Nucleus accumbens (tissue), 56 donors: ENCODE data around the gene TMCC1.
"Not testable (repeated sequence)": the region's sequence is repeated elsewhere in the genome, so short reads cannot be mapped to it uniquely, and the experiment has no call there.

Source experiments
- DNase-seq, 56 donors: peaks; one replicate each; lab custom pipeline; 2025; lab: John Stamatoyannopoulos, UW

The TMCC1 gene

DNA sequence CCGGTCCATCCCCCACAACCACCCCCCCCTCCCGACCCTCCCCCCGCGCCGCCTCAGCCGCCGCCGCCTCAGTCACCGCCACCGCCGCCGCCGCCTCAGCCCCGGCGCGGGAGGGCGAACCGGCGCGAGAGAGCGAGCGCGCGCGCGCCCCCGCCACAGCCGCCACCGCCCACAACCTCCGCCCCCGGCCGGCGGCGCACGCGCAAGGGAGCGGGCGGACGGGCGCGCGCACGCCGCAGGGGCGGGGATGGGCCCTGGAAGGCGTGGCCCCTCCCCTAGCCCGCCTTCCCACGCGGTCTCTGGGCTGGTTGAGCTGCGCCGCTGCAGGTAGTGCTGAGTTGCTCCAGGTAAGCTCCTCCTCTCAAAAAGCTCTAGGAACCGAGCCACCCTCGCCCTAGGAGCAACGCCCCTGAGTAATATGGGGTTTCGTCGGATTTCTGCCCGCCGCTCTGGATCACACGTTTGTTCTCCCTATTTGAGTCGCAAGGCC lies at the start of gene TMCC1:
Gene TMCC1 (minus strand): TSS at position 131 of the 490 bp plus-strand sequence.
- DNase-seq: peak in 55 of 56 donors; percentile 12 to 90 (median 76)

DNA sequence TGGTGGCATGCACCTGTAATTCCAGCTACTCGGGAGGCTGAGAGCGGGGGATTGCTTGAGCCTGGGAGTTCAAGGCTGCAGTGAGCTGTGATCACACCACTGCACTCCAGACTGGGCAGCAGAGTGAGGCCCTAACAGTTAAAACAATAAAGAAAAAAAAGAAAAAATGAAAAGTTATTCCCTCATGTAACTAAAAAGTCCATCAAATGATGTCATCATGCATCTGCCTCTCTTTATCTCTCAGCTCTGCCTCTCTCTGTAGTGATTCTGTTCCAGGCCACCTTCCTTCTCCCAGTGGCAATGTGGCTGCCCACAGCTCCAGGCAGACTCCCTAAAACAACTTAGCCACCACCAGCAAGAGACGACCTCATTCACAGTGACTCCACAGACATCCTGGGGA lies 49.5 kb upstream of the TMCC1 start:
- DNase-seq: no peak

DNA sequence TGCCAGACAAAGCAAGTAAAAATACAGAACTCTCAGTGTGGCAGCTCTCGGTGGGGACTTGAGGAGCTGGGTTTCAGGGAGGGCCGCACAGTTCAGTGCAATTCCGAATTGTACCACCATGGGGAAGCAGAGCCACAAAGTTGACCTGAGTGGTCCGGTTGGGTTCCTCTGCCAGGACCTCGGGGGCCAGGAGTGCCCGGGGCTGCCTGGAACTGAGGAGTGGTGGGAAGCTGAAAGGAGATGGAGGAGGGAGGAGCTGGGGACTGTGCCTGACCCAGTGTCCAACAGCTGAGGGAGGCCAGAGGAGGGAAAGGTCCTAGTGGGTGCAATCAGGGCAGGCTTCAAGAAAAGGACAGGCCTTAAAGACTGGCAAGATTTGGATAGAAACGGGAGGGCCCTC lies 48.8 kb upstream of the TMCC1 start:
- peak in 51 of 56 donors; percentile 5 to 80 (median 39) for DNase-seq

DNA sequence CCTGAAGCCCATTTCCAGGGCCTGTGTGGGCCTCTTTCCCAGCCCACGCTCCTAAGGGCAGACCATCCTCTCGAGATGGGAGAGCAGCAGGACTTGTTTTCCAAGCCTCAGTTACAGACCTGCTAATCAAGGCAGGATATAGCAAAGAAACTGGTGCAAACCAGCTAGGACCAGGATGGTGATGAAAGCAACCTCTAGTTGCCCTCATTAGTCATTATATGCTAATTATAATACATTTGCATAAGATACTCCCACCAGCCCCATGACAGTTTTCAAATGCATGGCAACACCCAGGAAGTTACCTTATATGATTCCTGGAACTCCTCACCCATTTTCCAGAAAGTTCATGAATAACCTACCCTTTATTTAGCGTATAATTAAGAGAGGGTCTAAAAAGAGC lies 46.6 kb upstream of the TMCC1 start:
- DNase-seq: no peak

DNA sequence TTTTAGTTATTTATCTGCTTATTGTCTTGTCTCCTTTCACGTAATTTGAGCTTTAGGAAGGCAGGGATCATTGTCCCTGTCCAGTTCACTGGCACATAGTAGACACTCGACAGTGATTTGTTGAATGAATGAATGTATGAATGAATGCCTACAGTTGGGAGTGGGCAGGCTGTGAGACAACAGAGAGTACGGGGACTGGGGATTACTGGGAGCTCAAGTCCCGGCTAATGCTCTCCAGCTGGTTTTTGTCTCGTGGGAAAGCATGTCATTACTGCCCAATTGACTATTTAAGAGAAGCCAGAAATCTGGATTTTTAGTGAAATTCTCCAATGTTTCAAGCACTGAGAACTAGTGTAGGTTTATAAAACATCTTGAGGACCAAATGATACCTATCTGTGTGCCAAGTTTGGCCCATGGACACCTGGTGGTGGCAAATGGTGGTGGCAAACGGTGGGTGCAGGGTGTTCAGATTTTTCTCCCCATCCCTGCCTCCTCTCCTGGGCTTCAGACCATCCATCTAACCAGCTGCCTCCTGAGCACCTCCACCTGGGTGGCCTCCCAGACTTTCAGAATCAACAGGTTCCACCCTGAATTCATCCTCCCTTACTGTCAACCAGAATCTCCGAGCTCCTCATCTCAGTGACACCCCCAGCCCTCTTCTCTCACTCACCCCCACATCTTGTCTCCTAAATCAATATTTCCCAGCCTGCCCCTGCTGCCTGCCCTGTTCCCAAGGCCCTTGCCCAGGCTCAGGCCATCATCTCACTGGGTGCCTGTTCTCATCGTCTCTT lies 44.8 kb upstream of the TMCC1 start:
- no peak for DNase-seq

DNA sequence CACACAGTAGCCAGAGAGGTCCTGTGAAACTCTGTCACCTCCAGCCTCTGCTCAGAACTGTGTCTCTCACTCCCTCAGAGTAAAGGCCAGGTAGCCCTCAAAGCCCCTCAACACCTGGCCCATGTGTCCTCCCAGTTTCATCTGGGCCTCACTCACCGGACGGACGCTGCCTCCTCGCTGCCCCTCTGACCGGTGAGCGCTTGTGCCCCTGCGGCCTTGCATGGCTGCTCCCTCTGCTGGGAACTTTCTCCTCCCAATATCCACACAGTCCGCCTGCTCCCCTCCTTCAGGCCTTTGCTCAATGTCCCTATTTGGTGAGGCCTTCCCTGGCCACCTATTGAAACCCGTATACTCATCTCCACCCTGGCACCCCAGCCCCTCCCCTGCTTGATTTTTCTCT lies 44.2 kb upstream of the TMCC1 start:
- DNase-seq: no peak

DNA sequence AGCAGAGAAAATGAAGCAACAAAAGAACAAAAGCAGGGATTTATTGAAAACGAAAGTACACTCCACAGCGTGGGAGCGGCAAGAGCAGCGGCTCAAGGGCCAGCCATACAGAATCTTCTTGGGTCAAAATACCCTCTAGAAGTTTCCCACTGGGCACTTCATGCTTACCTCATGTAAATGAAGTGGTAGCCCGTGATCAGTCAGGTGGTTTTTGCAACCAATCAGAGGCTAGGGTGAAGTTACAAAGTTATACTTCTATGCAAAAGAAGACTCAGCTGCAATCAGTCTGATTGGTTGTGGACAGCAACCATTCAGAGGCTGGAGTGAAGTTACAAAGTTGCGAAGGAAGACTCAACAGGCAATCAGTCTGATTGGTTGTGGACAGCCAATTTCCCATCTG lies 43.2 kb upstream of the TMCC1 start:
- DNase-seq: peak in 37 of 56 donors; percentile 4 to 76 (median 21)

DNA sequence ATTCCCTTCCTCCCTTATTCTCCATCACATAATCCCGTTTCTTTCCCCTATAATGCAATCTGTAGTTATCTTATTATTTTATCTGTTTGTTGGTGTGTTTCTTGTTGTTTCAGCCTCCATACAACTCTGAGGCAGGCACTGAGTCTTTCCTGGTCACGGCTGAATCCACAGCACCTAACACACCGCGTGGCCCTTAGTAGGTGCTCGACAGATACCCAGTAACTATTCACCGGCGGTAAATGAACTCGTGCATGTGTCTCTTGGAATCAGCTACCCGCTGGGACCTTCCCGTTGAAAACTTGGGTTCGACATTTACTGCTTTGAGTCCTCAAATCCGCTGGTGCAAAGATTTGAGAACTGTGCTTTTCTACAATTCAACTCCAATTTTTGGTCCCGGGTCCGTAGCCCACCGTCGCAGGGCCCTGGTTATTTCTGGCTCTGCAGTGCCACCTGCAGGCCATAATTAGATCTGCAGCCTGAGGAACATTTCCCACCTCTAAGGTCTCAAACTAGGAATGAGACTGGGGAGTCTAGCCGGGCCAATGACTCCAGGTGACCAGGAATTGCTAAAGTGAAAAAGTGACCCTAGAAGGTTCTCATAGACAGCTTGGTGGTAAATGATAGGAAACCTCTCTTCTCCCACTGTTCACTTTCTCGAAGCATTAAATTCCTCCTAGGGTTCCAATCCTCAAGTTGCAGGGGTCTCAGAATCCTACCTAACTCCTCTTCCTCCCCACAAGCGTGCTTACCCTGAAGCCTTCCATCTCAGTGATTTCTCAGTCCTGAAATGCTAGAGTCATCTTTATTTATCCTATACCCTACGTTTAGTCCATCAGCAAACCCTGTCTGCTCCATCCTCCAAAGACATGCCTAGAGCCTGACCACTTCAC lies 41.0 kb upstream of the TMCC1 start:
- DNase-seq: peak in 26 of 56 donors; percentile 3 to 45 (median 12)

DNA sequence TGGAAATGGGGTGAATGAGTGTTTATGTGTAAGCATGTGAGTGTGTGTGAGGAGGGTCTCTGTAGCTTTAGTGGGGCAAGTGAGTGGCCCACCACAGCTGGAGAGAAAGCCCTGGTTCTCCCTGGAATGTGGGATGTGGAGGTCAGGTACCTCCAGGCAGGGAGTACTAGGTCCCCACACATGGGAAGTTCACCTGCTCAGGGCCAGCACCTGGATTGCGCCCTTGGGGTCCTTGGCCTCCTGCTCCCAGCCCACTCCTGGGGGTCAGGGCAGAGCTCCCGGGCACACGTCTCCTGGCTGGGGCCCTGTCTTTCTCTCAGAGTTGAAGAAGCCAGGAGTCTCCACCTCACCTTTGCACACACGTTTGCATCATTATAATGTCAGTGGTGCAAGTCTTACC lies 40.0 kb upstream of the TMCC1 start:
- no peak for DNase-seq

DNA sequence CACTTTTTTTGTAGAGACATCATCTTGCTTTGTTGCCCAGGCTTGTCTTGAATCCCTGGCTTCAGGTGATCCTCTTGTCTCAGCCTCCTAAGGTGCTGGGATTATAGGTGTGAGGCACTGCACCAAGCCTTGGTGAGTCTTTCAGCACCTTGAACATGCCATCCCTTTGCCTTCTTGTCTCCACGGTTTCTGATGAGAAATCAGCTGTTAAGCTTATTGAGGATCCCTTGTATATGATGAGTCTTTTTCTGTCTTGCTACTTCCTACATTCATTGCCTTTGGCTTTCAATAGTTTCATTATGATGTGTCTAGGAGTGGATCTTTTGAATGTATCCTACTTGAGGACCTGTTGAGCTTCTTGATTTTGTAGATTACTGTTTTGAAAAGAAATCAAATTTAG lies 35.9 kb upstream of the TMCC1 start:
- no peak for DNase-seq

DNA sequence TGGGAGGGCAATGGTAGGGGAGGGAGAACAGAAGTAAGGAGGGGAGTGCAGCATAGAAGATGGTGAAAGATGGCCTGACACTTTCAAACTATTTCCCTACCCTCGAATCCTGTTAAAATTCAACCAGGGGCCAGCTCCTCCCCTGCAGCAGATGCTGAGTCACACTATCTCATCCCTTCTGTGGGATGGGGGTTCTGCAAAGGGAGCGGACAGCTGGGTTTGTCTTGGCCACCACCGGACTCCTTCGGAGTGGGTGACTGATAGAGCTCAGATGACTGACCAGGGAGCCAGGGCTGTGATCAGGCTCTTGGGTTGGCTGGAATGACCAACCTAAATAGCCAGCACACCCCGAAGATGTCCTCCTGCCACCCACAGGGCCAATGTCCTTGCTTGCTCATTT lies 33.6 kb upstream of the TMCC1 start:
- DNase-seq: no peak

DNA sequence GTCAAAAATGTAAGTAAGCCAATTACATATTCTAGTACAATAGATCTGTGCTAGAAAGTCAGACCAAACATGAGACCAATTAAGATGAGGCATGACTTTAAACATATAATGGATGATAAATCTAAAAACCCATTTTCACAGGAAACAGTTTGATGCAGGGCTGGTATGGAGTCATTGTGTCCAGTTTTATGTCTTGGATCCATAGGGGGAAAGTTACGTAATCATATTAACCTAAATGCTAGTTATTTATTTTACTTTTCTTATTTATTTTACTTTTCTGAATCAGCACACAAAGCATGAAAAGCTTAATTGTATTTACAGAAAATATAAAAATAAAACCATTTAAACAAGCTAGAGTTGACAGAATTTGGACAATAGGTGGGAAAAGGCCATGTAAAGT lies 26.3 kb upstream of the TMCC1 start:
- DNase-seq: no peak

DNA sequence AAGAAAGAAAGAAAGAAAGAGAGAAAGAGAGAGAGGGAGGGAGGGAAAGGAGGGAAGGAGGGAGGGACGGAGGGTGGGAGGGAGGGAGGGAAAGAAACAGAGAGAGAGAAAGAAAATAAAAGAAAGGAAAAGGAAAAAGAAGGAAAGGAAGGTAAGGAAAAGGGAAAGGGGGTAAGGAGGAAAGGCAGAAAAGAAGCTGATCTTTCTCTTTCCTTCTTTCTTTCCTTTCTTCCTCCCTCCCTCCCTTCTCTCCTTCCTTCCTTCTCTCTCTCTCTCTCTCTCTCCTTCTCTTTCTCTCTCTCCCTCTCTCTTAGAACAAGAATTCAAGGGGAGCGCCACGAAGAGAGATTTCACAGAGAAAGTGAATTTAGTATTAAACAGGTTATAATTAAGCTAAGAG lies 25.8 kb upstream of the TMCC1 start:
- no peak for DNase-seq

DNA sequence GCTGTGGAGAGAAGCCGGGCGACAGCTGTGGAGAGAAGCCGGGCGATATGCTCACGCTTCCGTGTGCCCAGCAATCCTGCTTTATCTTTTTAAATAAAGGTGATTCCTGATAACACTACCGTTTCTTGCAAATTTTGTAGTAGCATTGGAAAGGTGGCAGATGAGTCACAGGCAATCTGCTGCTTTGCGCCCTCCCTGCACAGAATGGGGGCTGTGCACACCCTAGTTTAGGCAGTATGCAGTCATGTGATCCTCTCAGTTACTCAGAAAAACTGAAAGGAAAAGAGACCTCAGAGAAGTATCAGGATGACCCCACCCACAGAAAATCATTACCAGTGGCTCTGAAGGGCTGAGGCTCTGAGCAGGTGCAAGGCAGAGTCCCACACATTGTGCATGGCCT lies 24.9 kb upstream of the TMCC1 start:
- DNase-seq: peak in 20 of 56 donors; percentile 1 to 63 (median 22)

DNA sequence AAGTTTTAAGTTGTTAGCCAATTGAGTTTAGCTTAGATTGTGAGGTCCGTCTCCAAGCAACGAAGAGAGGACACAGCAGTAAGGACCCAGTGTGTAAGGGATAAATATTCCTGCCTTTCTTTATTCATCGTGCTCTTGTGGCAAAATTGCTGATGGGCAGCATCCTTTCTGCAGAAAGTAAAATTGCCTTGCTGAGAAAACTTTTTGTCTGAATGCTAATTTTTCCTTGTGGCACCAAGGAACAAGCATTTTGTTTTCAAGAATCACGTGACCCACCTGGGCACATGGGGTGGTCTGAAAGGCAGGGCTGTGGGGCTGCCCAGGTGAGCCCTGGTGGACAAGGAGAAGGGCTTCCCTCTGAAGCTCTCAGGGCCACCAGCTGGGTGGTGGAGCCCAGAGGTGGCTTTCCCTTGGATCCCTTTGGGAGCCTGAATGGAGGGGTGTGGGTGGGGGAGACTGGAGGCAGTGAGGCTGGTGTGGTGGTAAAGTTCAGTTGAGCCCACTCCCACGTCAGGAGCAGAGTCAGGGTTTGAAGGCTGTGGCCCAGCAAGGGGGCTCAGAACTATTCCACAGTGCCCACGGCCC lies 24.0 kb upstream of the TMCC1 start:
- no peak for DNase-seq

DNA sequence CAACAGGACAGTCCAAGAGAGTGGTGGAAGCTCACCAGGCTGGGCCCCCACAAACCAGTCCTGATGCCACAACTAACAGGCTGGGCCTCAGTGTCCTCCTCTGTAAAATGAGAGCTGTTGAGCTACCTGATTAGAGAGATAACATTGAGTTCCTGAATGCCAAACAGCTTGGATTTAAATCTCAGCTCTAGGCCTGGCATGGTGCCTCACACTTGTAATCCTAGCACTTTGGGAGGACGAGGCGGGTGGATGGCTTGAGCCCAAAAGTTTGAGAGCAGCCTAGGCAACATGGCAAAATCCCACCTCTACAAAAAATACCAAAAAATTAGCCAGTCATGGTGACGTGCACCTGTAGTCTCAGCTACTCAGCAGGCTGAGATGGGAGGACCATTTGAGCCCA lies 20.1 kb upstream of the TMCC1 start:
- DNase-seq: no peak

DNA sequence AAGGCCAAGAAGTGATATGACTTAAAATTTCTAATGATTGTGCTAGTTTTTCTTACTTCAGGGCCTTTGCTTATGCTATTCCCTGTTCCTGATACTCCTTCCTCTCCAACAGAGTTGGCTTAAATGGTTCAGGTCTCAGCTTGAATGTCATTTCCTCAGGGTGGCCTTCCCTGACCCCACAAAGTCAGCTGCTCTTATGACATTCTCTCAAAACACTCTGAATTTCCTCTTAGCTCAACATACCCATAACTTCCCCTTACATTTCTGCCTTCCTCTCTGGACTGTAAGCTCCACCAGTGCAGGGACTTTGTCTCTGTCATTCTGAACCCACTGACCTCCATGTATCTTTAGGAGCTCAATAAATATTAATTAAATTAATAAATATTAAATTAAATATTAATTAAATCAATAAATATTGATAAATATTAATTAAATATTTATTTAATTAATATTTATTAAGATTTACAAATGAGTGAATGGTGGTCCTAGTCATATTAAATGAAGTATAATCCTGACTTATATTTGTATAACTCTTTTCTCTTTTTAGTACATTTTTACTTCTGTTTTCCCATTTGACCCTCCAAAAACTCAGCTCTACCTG lies 17.9 kb upstream of the TMCC1 start:
- DNase-seq: peak in 1 of 56 donors; percentile 9

DNA sequence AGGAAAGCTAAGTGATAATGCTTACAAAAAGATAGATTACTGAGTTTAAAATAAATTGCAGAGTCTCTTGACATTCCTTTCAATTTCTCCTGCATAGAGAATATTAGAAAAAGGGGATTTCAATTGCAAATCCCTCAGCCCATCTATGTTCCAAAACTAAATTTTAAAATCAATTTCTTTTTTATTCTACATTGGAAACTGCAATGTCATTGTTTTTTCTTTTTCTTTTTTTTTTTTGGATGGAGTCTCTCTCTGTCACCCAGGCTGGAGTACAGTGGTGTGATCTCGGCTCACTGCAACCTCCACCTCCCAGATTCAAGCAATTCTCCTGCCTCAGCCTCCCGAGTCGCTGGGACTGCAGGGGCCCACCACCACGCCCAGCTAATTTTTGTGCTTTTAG lies 15.7 kb upstream of the TMCC1 start:
- not testable (repeated sequence) for DNase-seq

DNA sequence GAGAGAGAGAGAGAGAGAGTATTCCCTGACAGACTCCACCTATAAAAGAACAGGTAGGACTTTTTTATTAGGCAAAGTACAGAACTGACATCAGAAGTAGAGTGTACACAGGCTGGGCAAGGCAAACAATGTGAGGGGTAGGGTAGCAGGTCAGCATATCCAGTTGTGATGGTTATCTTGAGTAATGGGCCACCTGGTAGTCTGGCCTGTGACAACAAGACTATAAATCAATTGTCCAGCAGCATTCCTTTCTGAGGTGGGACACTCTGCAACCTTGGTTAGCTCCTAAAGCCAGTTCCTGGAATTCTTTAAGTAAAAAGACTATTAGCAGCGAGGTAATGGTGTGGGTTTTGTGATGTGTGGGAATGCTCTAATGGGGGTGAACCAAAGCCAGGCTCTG lies 14.9 kb upstream of the TMCC1 start:
- DNase-seq: no peak

DNA sequence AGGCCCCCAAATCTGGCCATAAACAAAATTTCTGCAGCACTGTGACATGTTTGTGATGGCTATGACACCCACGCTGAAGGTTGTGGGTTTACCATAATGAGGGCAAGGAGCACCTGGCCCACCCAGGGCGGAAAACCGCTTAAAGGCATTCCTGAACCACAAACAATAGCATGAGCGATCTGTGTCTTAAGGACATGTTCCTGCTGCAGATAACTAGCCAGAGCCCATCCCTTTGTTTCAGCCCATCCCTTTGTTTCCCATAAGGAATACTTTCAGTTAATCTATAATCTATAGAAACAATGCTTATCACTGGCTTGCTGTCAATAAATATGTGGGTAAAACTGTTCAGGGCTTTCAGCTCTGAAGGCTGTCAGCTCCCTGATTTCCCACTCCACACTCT lies 7.8 kb upstream of the TMCC1 start:
- DNase-seq: not testable (repeated sequence)

DNA sequence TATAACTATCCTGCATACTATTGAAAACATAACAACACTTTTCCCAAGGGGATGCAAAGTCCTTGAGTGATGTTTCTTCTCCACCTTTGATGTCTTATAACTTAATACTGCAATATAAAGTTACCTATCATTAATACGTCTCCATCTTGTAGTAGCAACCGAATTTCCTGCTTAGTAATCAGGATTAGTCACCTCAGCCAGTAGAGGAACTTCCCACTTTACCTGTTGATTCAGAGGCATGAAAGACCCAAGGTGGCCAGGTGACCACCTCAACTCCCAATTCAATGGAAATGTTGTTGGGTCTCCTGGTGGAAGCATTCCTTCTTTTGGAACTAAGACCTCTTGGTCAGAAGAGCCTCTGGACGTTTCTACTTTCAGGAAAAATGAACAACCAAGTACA lies 3.5 kb upstream of the TMCC1 start:
- DNase-seq: no peak
